AG04449 (cell line): ENCODE results near the gene MSMB.
"Not testable (repeated sequence)": the region's sequence is repeated elsewhere in the genome, so short reads cannot be mapped to it uniquely, and the experiment has no call there.

Experiments
- CTCF ChIA-PET: fragments of 350-600 bp; formaldehyde crosslinking; extraction: SDS; loops from one replicate; lab custom pipeline; 2021; ENCODE audit warnings: antibody characterized with exemption; lab: Yijun Ruan, JAX
- POLR2A ChIA-PET: fragments of 400-600, 350-600 bp; formaldehyde crosslinking; extraction: SDS; loops from one replicate; lab custom pipeline; 2020; ENCODE audit warnings: antibody characterized with exemption, inconsistent platforms; lab: Yijun Ruan, JAX
- DNase-seq: peaks from one replicate; pipeline ENCODE4 v3.0.0-alpha.2; 2010; ENCODE audit warnings: low read depth, low spot score
- H3K4me3 ChIP-seq: 2 replicates; pipeline ENCODE4 v1.5.1; 2011; ENCODE audit warnings: low read depth, mild to moderate bottlenecking, control low read depth, low read length
- CTCF ChIP-seq: IDR thresholded peaks from one replicate; pipeline ENCODE4 v1.5.1; 2011; ENCODE audit warnings: mild to moderate bottlenecking, moderate library complexity, low read length, control low read depth, inconsistent platforms; ENCODE audit not compliant: insufficient read depth; ENCODE audit errors: missing control alignments

The MSMB gene

GRCh38 chr10:46069771-46070463, 23.8 kb upstream of the MSMB start:
- DNase-seq: no peak
- no peak overlapping the region for H3K4me3 ChIP-seq
- POLR2A ChIA-PET: no interaction called here
- no peak for TF ChIP-seq CTCF
- CTCF ChIA-PET: no interaction called here

GRCh38 chr10:46068905-46069304, 22.8 kb upstream of the MSMB start:
- H3K4me3 ChIP-seq: no peak overlapping the region
- no peak for DNase-seq
- ChIA-PET CTCF (no interaction called here), POLR2A (no interaction called here)
- TF ChIP-seq CTCF: no peak

- no peak for DNase-seq
- ChIA-PET POLR2A (no interaction called here), CTCF (no interaction called here)
- TF ChIP-seq CTCF: no peak
- H3K4me3 ChIP-seq: no peak overlapping the region
Observed at GRCh38 chr10:46068117-46068516, 22.0 kb upstream of the MSMB start.

GRCh38 chr10:46064269-46064817, 18.3 kb upstream of the MSMB start:
- POLR2A ChIA-PET: no interaction called here
- TF ChIP-seq CTCF: no peak
- H3K4me3 ChIP-seq: no peak overlapping the region
- CTCF ChIA-PET: no interaction called here
- no peak for DNase-seq

- ChIA-PET CTCF (no interaction called here), POLR2A (no interaction called here)
- TF ChIP-seq CTCF: no peak
- no peak overlapping the region for H3K4me3 ChIP-seq
- DNase-seq: no peak
Observed at GRCh38 chr10:46062723-46063428, 16.8 kb upstream of the MSMB start.

- ChIA-PET POLR2A (no interaction called here), CTCF (no interaction called here)
- H3K4me3 ChIP-seq: no peak overlapping the region
- no peak for TF ChIP-seq CTCF
- no peak for DNase-seq
Observed at GRCh38 chr10:46060706-46061105, 14.6 kb upstream of the MSMB start.

- DNase-seq, CTCF ChIA-PET, POLR2A ChIA-PET, H3K4me3 ChIP-seq: not testable (repeated sequence)
Observed at GRCh38 chr10:46057927-46058326, 11.9 kb upstream of the MSMB start.
